Esophagus muscularis mucosa (tissue), 4 donors: ENCODE measurements around the gene KIF26B. TPM values are rescaled to one million over a fixed set of nuclear protein-coding genes. Genes with fewer than 3 reads are reported as not detected.

Experiments
- DNase-seq: peaks from one replicate; pipeline ENCODE4 v3.0.0-alpha.2; 2017; ENCODE audit errors: extremely low spot score
- H3K27ac ChIP-seq, 4 donors: fragments of 200-600 bp; sonication (generic); replicated peaks in 1 of 4; 1 replicate in 3 of 4; 2 replicates in 1 of 4; pipeline ENCODE4 v1.5.1; 2016 to 2019; ENCODE audit warnings: mild to moderate bottlenecking in 1 of 4
- H3K27me3 ChIP-seq, 4 donors: fragments of 200-600 bp; sonication (generic); one replicate each; pipeline versions ENCODE4 v1.5.1 to v1.6.0; 2016 to 2019
- H3K36me3 ChIP-seq, 4 donors: fragments of 200-600 bp; sonication (generic); one replicate each; pipeline ENCODE4 v1.5.1; 2016 to 2019
- H3K4me1 ChIP-seq, 4 donors: fragments of 200-600 bp; sonication (generic); one replicate each; pipeline ENCODE4 v1.5.1; 2016 to 2019
- H3K4me3 ChIP-seq, 4 donors: fragments of 200-600 bp; sonication (generic); 1 replicate in 2 of 4; 2 replicates in 2 of 4; pipeline ENCODE4 v1.5.1; 2016 to 2019; ENCODE audit warnings: mild to moderate bottlenecking in 4 of 4, moderate library complexity in 1 of 4
- H3K9me3 ChIP-seq, 4 donors: fragments of 200-600 bp; sonication (generic); 1 replicate in 3 of 4; 2 replicates in 1 of 4; pipeline ENCODE4 v1.5.1; 2016 to 2019
- CTCF ChIP-seq, 3 experiments: fragments of 200-600 bp in 2 of 3; fragments of 450-650 bp in 1 of 3; sonication (generic) in 2 of 3; IDR thresholded peaks; one replicate each; pipeline ENCODE4 v1.5.1; 2017 to 2019; ENCODE audit warnings: antibody characterized with exemption in 3 of 3, mild to moderate bottlenecking in 2 of 3, moderate library complexity in 1 of 3
- EP300 ChIP-seq: sonication (generic); formaldehyde crosslinking; IDR thresholded peaks from one replicate; pipeline ENCODE4 v1.6.1; 2017; ENCODE audit warnings: antibody characterized with exemption
- POLR2A ChIP-seq: fragments of 450-650 bp; IDR thresholded peaks from one replicate; pipeline ENCODE4 v1.6.1; 2017; ENCODE audit warnings: antibody characterized with exemption, moderate library complexity, mild to moderate bottlenecking, low read depth
- POLR2AphosphoS5 ChIP-seq, 2 donors: sonication (generic); formaldehyde crosslinking; IDR thresholded peaks; one replicate each; pipeline ENCODE4 v1.6.1; 2017; ENCODE audit warnings: antibody characterized with exemption in 2 of 2
- WGBS: methylation state at CpG from one replicate; pipeline ENCODE4 v1.1.5; 2018; 5-methylcytosine and 5-hydroxymethylcytosine counted together
- intact Hi-C: fragments of 100-400 bp; cut with DNase I; formaldehyde crosslinking; loops from one replicate; pipeline ENCODE4 v1.15.1; 2023
- total RNA-seq, 4 donors: library from RNA; depleted of rRNA; stranded (reverse); fragments of >200 nt; gene quantifications; one replicate each; pipeline versions ENCODE4 v1.1.0 to v1.2.1, GENCODE V29; 2016

KIF26B gene
- total RNA-seq, 4 donors from 2014 or later = 0.13 to 3.7 (median 1.3) TPM

GRCh38 chr1:245682638-245683628 is 528.1 kb downstream of the KIF26B start:
- no peak overlapping the region for H3K4me3 ChIP-seq
- 60% methylated on average over 21 of the region's 21 CpGs for WGBS
- TF ChIP-seq CTCF (IDR thresholded peaks at IDR 0.05) (no peak), EP300 (no peak), POLR2A (no peak), POLR2AphosphoS5 (IDR thresholded peaks at IDR 0.05) (no peak)
- H3K4me1 ChIP-seq = peaks cover 12 to 18% (median 16%) of the 10 kb centered on the region in 4 donors
- H3K27me3 ChIP-seq = peaks cover 0 to 5% (median 0%) of the 10 kb centered on the region in 4 donors
- intact Hi-C loops = no loop called here
- H3K27ac ChIP-seq = no peak overlapping the region
- H3K36me3 ChIP-seq = no peaks in the 10 kb centered on the region
- no peak for DNase-seq
- no peaks in the 10 kb centered on the region for H3K9me3 ChIP-seq

- TF ChIP-seq POLR2AphosphoS5 (IDR thresholded peaks at IDR 0.05) (no peak), POLR2A (no peak), CTCF (IDR thresholded peaks at IDR 0.05) (no peak), EP300 (no peak)
- Histone ChIP-seq H3K4me1 (peaks cover 12 to 18% (median 16%) of the 10 kb centered on the region in 4 donors), H3K27me3 (peaks cover 0 to 5% (median 0%) of the 10 kb centered on the region in 4 donors), H3K36me3 (no peaks in the 10 kb centered on the region), H3K27ac (no peak overlapping the region), H3K4me3 (no peak overlapping the region), H3K9me3 (no peaks in the 10 kb centered on the region)
- WGBS = 61% methylated on average over 9 of the region's 9 CpGs
- intact Hi-C loops = no loop called here
- DNase-seq = no peak
Measured at GRCh38 chr1:245683676-245684075, 528.9 kb downstream of the KIF26B start.

- DNase-seq = no peak
- 88% methylated on average over 19 of the region's 19 CpGs for WGBS
- H3K9me3 ChIP-seq = no peaks in the 10 kb centered on the region
- no peak for TF ChIP-seq CTCF (IDR thresholded peaks at IDR 0.05)
- TF ChIP-seq POLR2AphosphoS5 (IDR thresholded peaks at IDR 0.05) = no peak
- no peak for TF ChIP-seq POLR2A
- H3K36me3 ChIP-seq = no peaks in the 10 kb centered on the region
- intact Hi-C loops = no loop called here
- H3K27ac ChIP-seq = no peak overlapping the region
- H3K4me3 ChIP-seq = no peak overlapping the region
- H3K4me1 ChIP-seq = peaks cover 12 to 18% (median 16%) of the 10 kb centered on the region in 4 donors
- peaks cover 0 to 5% (median 0%) of the 10 kb centered on the region in 4 donors for H3K27me3 ChIP-seq
Measured at GRCh38 chr1:245684166-245684565, 529.4 kb downstream of the KIF26B start.

GRCh38 chr1:245684571-245684970 is 529.8 kb downstream of the KIF26B start:
- TF ChIP-seq EP300 = no peak
- TF ChIP-seq POLR2A = no peak
- no peak for TF ChIP-seq POLR2AphosphoS5 (IDR thresholded peaks at IDR 0.05)
- no peak for TF ChIP-seq CTCF (IDR thresholded peaks at IDR 0.05)
- no peaks in the 10 kb centered on the region for H3K9me3 ChIP-seq
- peaks cover 12 to 18% (median 16%) of the 10 kb centered on the region in 4 donors for H3K4me1 ChIP-seq
- H3K27me3 ChIP-seq = peaks cover 0 to 5% (median 0%) of the 10 kb centered on the region in 4 donors
- intact Hi-C loops = no loop called here
- no peaks in the 10 kb centered on the region for H3K36me3 ChIP-seq
- DNase-seq = no peak
- WGBS = 97% methylated on average over 7 of the region's 7 CpGs
- no peak overlapping the region for H3K27ac ChIP-seq
- no peak overlapping the region for H3K4me3 ChIP-seq
